ENCODE measurements around the gene ANTXR1. TPM values are rescaled to one million over a fixed set of nuclear protein-coding genes. Genes with fewer than 3 reads are reported as not detected.
A peak's percentile ranks its signal among the peaks of the same experiment; 100 is the strongest.

Gene ANTXR1
- total RNA-seq, 3 donors from 2014 or later (not counting 1 experiment from before 2014, with no cell fraction given) = not detected

DNA sequence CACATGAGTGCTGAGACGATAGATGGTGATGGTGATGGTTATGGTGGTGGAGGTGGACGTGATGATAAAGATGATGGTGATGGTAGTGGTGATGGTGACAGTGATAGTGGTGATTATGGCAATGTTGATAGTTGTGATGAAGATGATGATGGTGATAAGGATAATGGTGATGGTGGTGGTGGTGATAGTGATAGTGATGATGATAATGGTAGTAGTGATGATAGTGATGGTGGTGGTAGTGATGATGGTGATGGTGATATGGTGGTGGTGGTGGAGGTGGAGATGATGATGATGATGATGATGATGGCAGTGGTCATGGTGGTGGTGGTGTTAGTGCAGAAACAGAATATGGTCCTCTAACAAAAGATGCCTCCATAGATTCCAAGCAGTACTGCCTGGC is 10.3 kb downstream of the ANTXR1 start:
- DNase-seq = no peak
- Mint-ChIP-seq H3K27me3 (ENCODE audit: low read depth in 2 of 2) (peaks cover 12 to 35% of the 10 kb centered on the region in 2 donors), H3K27ac (no peak overlapping the region), H3K36me3 (no peaks in the 10 kb centered on the region), H3K4me1 (no peaks in the 10 kb centered on the region), H3K9me3 (no peaks in the 10 kb centered on the region), H3K4me3 (no peak overlapping the region)
- WGBS (ENCODE audit: insufficient coverage) = 73% methylated on average over 2 of the region's 2 CpGs
- no peak overlapping the region for H3K4me3 ChIP-seq (ENCODE audit: low read length)
- TF ChIP-seq, protein P1, sequence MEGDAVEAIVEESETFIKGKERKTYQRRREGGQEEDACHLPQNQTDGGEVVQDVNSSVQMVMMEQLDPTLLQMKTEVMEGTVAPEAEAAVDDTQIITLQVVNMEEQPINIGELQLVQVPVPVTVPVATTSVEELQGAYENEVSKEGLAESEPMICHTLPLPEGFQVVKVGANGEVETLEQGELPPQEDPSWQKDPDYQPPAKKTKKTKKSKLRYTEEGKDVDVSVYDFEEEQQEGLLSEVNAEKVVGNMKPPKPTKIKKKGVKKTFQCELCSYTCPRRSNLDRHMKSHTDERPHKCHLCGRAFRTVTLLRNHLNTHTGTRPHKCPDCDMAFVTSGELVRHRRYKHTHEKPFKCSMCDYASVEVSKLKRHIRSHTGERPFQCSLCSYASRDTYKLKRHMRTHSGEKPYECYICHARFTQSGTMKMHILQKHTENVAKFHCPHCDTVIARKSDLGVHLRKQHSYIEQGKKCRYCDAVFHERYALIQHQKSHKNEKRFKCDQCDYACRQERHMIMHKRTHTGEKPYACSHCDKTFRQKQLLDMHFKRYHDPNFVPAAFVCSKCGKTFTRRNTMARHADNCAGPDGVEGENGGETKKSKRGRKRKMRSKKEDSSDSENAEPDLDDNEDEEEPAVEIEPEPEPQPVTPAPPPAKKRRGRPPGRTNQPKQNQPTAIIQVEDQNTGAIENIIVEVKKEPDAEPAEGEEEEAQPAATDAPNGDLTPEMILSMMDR (IDR thresholded peaks at IDR 0.05) = no peak
- H3K36me3 ChIP-seq (ENCODE audit: control insufficient read depth, insufficient read depth, low read length) = no peaks in the 10 kb centered on the region
- no peak overlapping the region for H3K27ac ChIP-seq (ENCODE audit: low read length)
- no peaks in the 10 kb centered on the region for H3K4me1 ChIP-seq (ENCODE audit: control insufficient read depth, insufficient read depth, low read length)
- ATAC-seq = no peak
- no peaks in the 10 kb centered on the region for H3K9me3 ChIP-seq (ENCODE audit: control insufficient read depth, insufficient read depth, low read length)
- intact Hi-C loops (cut with micrococcal nuclease) = no loop called here
- peaks cover 2% of the 10 kb centered on the region for H3K27me3 ChIP-seq (ENCODE audit: control insufficient read depth, insufficient read depth, low read length)

DNA sequence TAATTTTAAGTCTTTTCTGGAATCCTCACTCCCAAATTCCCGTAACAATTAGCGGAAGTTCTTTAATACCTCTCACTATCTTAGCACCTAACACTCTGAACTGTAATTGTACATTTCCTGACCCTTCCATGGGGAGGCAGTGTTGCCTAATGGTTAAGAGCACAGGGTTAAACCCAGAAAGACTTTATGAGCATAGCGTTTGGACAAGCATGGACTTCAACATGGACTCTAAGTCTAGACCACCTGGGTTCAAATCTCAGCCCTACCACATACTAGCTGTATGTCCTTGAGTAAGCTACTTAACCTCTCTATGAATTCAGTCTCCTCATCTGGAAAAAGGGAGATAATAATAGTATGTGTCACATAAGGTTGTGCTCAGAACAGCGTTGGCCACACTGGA is 13.0 kb downstream of the ANTXR1 start:
- TF ChIP-seq, protein P1 (IDR thresholded peaks at IDR 0.05) = no peak
- ATAC-seq (peak in 2 of 3 donors; percentile 49 to 58), DNase-seq (peak in 1 of 2 donors; percentile 24)
- Histone ChIP-seq H3K9me3 (ENCODE audit: control insufficient read depth, insufficient read depth, low read length) (no peaks in the 10 kb centered on the region), H3K4me1 (ENCODE audit: control insufficient read depth, insufficient read depth, low read length) (no peaks in the 10 kb centered on the region), H3K4me3 (ENCODE audit: low read length) (no peak overlapping the region), H3K27me3 (ENCODE audit: control insufficient read depth, insufficient read depth, low read length) (no peaks in the 10 kb centered on the region), H3K36me3 (ENCODE audit: control insufficient read depth, insufficient read depth, low read length) (no peaks in the 10 kb centered on the region), H3K27ac (ENCODE audit: low read length) (no peak overlapping the region)
- intact Hi-C loops (cut with micrococcal nuclease) = no loop called here
- H3K4me1 Mint-ChIP-seq = no peaks in the 10 kb centered on the region
- H3K9me3 Mint-ChIP-seq = no peaks in the 10 kb centered on the region
- no peaks in the 10 kb centered on the region for H3K36me3 Mint-ChIP-seq
- no peak overlapping the region for H3K4me3 Mint-ChIP-seq
- H3K27me3 Mint-ChIP-seq (ENCODE audit: low read depth in 2 of 2) = peaks cover 2 to 20% of the 10 kb centered on the region in 2 donors
- whole genome bisulfite sequencing (ENCODE audit: insufficient coverage) = 46% methylated on average over 4 of the region's 4 CpGs
- H3K27ac Mint-ChIP-seq = no peak overlapping the region

DNA sequence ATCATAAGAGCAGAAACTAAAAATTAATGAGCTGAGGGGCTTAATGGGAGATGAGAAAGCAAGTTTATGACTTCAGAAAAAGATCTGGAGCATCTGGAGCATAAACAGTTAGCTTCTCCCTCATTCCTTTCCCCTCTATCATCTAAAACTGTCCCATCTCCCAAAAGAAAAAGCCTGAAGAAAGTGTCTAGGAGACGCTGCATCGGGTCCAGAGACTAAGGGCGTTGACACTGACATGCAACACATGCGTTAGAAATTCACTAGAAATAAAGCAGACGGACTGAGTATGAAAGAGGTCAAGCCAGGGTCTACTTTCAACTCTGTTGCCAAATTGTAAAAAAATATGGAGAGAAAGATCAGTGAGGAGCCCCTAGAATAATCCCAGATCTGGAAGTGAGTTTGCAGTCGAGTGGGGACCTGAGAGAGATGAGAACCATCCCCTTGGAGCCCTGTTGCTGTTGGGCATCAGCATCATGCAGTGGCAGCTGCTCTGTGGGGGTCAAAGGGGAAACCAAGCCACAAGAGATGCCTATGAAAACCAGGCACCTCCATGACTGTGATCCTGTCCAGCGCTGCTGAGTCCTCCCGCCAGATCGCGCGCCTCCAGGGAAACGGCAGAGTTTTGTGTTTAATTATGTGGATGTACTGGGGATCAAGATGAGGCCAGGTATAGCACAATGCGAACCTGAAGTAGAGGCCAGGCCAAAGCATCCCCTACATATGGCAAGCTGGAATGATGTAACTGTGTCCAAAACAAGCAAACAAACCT is 13.9 kb downstream of the ANTXR1 start:
- Mint-ChIP-seq H3K27ac (no peak overlapping the region), H3K9me3 (no peaks in the 10 kb centered on the region), H3K4me3 (no peak overlapping the region), H3K27me3 (ENCODE audit: low read depth in 2 of 2) (peaks cover 5 to 19% of the 10 kb centered on the region in 2 donors), H3K36me3 (no peaks in the 10 kb centered on the region), H3K4me1 (no peaks in the 10 kb centered on the region)
- no peaks in the 10 kb centered on the region for H3K27me3 ChIP-seq (ENCODE audit: control insufficient read depth, insufficient read depth, low read length)
- no peaks in the 10 kb centered on the region for H3K4me1 ChIP-seq (ENCODE audit: control insufficient read depth, insufficient read depth, low read length)
- H3K4me3 ChIP-seq (ENCODE audit: low read length) = no peak overlapping the region
- WGBS (ENCODE audit: insufficient coverage) = 94% methylated on average over 13 of the region's 13 CpGs
- DNase-seq (no peak), ATAC-seq (no peak)
- intact Hi-C loops (cut with micrococcal nuclease) = no loop called here
- no peaks in the 10 kb centered on the region for H3K9me3 ChIP-seq (ENCODE audit: control insufficient read depth, insufficient read depth, low read length)
- TF ChIP-seq, protein P1 (IDR thresholded peaks at IDR 0.05) = no peak
- no peak overlapping the region for H3K27ac ChIP-seq (ENCODE audit: low read length)
- H3K36me3 ChIP-seq (ENCODE audit: control insufficient read depth, insufficient read depth, low read length) = no peaks in the 10 kb centered on the region
